Right kidney (tissue), 1 donor: Measurements from ENCODE around the gene KCND2.
A peak's percentile ranks its signal among the peaks of the same experiment; 100 is the strongest.
"Not testable (repeated sequence)": the region's sequence is repeated elsewhere in the genome, so short reads cannot be mapped to it uniquely, and the experiment has no call there.

Source experiments
- DNase-seq: peaks from one replicate; pipeline ENCODE4 v3.0.0-alpha.2; 2016

KCND2 gene

DNA sequence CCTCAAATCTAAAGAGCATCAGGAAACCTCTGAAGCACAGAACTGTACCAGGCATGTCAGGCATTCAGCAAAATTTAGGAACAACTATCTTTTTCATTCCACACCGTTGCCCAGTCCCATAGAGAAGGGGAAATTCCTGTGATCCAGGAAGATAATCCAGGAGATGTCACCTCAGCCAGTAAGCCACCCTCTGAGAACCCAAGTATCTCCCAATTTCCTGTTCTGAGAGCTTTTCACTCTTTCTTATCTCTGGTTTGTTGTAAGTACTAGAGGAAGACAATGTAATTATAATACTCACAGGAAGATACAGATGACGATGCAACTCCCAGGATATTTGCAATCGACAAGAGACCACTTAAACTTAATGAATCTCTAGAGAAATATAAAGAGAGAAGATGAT, 487.9 kb downstream of the KCND2 start:
- DNase-seq: no peak

DNA sequence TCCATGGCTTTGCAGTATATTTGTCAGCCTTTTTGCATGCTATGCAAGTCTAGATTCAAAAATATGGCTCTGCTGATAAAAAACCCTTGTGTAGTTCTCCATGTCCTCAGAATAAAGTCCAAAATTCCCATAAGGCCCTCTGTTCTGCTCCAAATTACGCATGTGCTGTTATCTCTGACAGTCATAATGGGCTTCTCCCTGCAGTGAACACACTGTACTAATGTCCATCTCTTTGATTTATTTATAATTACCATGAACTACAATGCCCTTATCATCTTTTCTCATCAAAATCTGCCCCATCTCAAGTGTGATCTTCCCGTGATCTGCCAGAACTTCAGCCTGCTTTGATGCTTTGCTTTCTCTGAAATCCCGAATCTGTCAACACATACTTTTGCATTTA, 497.2 kb downstream of the KCND2 start:
- DNase-seq: no peak

DNA sequence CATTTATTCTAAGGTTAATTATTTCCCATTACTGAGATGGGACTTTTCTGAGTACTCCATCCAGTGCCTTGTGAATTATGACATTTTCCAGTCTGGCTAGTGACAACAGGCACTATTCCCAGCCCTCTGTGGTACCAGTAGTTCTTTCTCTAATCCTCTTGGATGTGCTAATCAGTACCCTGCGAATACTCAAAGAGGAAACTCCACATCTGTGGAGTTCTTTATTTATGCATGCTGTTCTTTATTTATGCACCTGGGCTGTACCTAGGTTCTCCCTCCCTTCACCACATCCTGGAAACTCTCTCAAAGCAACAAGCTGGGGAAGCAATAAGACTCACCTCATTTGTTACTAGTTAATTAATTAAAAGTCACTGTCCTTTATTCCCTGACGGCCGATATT, 501.5 kb downstream of the KCND2 start:
- no peak for DNase-seq

DNA sequence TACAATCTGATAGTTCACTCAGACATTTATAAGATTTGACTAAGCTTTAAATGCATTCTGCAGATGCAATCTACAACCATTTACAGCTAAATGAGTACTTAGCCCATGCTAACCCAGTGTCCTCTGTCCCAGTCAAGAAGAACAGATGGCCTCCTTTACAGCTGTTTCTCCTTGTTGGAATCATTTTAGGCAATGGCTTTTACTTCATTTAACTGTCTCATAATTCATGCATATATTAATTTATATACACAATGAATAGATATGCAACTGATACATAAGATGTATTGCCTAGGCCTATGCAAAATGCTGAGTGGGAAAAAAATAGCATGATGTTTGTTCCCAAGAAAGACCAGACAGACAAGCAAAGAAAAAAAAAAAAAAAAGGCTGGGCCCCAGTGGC, 502.8 kb downstream of the KCND2 start:
- DNase-seq: no peak

DNA sequence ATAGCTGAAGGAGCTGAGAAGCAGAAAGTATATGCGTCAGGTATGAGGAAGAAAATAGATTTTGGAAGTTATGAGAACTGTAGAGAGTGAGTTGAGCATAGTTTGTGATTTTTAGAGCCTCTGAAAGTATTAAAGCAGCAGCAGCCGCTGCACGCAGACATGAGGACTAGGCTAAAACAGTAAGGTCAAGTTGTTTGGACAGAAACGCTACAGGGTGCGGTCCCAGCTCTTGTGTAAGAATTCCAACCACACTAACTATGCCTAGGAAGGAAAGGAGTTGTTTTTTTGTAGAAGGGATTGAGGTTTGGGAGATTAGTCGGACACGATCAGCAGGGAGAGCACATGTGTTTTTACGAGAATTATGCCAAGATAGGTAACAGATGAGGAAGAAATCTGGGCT, 506.1 kb downstream of the KCND2 start:
- DNase-seq: not testable (repeated sequence)

DNA sequence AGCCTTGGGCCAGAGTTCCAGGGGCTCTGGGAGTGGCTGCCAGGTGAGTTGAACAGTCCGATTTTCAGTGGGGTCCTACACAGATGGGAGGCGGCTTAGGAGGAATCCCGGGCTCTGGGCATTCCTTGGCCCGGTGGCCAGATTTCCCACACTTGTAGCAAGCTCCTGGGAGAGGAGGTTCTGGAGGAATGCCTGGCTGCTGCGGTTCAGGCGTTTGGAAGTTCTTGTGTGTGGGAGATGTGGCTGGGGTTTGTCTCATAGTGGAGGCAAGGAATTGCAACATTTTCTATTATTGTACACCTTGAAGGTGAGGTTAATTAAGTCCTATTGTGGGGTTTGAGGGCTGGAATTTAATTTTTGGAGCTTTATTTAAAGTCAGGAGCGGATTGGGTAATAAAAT, 507.5 kb downstream of the KCND2 start:
- DNase-seq: not testable (repeated sequence)

DNA sequence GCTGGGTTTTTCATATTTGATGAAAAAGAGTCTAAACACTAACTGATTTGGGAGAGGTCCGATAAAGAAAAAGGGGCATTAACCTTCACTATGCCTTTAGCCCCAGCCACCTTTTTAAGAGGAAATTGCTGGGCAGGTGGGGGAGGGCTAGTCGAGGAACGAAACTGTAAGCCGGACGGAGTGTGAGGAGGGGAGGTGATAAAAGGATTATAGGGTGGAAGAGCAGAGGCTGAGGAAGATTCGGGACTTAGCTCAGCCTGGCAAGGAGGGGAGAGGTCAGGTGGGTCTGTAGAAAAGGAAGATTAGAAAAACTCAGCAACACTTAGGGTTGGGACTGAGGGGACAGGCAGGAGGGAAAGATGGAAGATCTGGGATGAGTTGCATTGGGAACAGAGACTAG, 508.0 kb downstream of the KCND2 start:
- no peak for DNase-seq

DNA sequence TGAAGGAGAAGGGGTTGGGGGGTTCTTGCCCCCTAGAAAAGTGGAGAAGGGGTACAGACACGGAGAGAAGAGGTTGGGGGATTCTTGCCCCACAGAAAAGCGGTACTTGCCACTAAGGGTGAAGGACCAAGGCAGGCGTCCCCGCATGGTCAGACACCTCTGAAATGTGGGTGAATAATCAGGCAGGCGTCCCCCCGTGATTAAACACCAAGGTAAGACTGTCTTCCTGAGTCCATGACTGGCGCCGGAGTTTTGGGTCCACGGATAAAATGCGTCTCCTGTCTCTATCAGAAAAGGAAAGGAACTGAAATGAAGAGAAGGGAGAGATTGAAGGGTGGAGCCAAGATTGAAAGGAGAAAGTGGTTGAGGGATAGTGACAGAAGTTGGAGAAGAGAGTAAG, 508.9 kb downstream of the KCND2 start:
- not testable (repeated sequence) for DNase-seq

DNA sequence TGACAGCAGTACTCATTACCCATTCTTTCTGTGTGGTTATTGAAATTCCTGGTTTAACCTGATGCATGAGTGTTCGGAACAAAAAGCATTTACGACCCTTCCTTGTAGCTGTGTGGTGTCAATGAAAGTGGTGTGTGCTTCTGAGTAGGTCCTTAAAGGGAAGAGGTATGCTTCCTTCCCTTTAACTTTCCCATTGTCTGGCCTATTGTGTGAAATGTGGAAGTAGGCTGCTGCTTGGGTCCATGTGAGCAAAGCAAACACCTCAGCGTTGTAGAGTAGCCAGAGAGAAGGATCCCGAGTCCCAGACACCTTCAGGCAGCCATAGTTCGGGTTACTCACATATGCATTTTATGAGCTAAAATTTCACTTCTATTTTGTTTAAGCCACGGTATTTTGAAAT, 510.3 kb downstream of the KCND2 start:
- no peak for DNase-seq

DNA sequence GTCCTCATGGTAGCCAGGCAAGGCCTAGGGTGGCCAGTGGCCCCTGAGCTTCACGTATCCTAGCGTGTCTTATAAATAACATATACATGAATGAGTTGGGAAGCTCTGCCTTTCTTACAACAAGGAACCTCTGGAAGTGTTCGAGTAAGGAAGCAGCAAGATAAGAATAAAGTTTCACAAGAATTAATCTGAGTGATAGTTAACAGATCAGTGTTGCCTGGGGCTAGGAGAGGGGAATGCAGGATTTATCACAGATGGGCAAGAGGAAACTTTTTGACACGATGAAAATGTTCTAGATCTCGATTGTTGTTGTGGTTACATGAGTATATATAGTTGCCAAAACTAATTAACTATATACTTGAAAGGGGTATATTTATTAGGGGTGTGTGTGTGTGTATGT, 510.7 kb downstream of the KCND2 start:
- DNase-seq: no peak

DNA sequence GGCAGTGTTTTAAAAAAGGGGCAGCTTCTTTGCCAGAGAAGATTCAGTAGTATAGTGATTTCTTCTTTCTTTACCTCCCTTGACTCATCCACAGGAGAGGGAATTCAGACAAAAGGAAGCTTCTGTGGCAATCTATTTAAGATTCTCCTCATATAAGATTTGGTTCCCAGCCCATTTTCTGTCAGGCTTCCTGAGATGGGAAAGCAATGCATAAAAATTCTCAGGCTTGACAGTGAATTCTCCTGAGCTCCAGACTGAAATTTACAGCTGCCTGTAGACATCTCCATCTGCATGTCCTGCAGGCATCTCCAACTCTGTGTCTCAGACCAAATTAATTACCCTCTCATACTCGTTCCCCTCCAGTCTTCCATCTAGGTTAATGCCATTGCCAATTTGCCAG, 512.1 kb downstream of the KCND2 start:
- no peak for DNase-seq

DNA sequence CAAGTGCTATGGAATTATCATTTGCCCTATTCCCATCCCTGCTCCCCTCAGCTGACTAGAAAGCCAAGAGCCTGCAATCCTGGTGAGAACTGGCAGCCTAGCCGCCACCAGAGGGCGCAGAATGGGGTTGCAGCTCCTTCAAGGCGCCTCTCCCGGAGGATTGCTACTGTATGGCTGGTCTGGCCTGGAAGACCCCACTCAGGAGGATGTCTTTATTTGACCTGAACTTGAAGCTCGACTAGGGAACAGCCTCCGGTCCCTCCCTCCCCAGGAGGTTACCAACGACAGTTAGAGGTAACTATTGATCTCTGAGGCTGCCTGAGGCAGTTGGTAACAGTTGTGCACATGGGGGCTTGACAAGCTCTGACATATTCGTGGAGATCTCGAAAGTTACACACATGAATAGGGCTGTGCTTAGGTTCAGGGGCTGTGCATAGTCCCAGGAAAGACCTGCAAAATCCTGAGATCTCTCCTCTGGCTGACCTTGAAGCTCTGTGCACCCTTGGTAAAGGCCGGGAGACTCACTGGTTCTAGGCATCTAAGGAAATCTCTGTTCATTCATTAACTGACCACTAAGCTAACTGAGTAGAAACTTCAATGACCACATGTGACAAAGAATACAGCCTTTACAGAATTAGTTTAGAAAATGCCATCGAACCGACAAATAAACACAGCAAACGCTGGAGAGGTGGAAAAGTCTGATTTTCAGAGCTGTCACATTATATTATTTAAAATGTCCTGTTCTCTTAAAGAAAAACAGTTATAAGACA, 519.3 kb downstream of the KCND2 start:
- peak; percentile 53 for DNase-seq

DNA sequence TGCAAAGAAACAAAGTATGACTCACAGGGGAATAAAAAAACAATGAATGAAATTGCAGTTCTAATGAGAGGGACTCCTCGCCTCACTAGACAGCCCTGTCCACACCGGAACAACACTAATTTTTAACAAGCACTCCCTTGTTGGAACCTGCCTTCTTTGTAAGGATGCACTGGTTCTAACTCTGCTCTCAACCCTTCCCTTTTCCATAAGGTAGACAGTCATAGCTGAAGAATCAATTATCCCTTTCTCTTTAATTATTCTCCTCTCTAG, 519.8 kb downstream of the KCND2 start:
- no peak for DNase-seq

DNA sequence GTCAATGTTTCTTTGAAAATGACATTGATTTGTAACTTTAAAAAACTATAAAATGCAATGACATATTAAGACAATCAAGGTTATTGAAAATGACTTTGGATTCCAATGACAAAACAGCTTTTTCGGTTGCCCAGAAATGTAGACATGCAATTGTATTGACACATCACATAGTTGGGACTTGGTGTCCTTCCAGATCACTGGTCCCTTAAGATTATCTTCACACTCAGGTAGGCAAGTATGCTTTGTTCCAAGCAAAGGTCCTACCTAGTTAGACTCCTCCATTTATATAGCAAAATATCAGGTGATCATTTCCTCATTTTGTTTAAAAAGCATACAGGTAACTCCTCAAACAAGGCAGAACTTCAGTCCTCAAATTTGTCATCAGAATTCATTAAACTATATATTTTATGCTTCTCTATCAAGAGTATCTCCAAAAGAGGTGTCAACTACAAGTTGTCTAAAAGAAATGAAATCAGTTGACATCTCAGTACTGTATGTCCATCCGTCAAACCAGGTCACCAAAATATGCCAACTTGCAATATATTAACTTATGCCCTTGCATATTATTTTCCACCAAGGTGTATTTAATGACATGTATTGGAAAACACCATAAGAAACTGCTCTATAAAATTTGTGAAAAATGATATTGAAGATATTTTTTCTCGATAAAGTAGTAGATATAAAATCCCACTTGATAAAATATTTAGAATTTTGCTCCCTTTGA, 520.4 kb downstream of the KCND2 start:
- no peak for DNase-seq

DNA sequence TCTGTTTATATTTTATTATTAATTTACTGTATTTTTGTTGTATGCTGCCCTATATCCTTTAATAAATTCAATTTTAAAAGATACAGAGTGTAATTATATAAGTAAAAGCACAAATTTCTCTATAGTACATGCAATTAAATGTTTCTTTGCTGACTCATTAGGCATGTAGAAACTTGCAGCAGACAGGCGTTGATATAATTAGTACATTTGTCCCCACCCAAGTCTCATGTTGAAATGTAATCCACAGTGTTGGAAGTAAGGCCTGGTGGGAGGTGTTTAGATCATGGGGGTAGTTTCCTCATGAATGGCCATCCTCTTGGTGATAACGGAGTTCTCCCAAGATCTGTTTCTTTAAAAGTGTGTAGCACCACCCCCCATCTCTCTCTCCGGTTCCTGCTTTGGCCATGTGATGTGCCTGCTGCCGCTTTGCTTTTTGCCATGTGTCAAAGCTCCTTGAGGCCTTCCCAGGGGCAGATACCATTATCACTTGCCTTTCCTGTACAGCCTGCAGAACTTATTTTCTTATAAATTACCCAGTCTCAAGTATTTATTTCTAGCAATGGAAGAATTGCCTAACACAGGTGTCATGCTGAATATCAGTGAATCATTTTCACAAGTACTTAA, 521.2 kb downstream of the KCND2 start:
- no peak for DNase-seq

DNA sequence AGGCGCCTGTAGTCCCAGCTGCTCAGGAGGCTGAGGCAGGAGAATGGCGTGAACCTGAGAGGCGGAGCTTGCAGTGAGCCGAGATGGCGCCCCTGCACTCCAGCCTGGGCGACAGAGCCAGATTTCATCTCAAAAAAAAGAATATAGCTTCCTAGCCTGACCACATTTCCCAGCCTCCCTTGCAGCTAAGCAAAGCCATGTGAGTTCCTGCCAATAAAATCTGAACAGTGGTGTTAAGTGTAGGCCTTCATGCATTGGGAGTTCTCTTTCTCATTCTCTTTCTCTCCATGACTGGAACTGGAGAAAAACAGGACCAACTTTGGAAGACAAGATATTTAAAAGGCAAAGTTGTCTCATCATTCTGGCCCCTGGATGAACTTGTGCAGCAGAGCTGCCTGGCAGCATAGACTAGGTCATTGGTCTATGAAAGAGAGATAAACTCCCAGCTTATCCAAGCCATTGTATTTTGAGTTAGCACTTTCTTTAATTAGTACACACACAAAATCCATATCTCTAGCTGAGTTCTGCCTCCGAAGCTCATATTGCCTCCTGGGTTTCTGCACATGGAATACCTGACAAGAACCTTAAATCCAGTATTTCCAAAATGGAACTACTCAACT, 524.2 kb downstream of the KCND2 start:
- DNase-seq: no peak

DNA sequence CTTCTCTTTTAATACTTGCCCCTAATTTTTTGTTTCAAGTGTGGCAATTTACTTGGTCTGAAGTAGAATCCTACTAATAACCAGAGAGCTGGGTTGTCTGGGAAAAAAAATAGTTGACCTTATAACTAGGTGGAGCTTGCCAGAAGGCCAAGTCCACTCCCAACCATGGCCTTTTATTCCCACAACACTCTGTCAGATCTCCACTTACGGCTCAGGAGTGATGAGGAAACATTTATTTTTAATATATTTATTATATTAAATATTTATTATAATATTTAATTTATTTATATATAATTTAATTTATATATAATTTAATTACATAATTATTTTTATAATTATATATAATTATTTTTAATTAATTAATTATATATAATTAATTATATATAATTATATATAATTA, 526.2 kb downstream of the KCND2 start:
- DNase-seq: no peak
